ENCODE results near the gene TMEM183A.
"Not testable (repeated sequence)": the region's sequence is repeated elsewhere in the genome, so short reads cannot be mapped to it uniquely, and the experiment has no call there.

TMEM183A gene, protein sequence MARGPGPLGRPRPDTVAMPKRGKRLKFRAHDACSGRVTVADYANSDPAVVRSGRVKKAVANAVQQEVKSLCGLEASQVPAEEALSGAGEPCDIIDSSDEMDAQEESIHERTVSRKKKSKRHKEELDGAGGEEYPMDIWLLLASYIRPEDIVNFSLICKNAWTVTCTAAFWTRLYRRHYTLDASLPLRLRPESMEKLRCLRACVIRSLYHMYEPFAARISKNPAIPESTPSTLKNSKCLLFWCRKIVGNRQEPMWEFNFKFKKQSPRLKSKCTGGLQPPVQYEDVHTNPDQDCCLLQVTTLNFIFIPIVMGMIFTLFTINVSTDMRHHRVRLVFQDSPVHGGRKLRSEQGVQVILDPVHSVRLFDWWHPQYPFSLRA

DNA sequence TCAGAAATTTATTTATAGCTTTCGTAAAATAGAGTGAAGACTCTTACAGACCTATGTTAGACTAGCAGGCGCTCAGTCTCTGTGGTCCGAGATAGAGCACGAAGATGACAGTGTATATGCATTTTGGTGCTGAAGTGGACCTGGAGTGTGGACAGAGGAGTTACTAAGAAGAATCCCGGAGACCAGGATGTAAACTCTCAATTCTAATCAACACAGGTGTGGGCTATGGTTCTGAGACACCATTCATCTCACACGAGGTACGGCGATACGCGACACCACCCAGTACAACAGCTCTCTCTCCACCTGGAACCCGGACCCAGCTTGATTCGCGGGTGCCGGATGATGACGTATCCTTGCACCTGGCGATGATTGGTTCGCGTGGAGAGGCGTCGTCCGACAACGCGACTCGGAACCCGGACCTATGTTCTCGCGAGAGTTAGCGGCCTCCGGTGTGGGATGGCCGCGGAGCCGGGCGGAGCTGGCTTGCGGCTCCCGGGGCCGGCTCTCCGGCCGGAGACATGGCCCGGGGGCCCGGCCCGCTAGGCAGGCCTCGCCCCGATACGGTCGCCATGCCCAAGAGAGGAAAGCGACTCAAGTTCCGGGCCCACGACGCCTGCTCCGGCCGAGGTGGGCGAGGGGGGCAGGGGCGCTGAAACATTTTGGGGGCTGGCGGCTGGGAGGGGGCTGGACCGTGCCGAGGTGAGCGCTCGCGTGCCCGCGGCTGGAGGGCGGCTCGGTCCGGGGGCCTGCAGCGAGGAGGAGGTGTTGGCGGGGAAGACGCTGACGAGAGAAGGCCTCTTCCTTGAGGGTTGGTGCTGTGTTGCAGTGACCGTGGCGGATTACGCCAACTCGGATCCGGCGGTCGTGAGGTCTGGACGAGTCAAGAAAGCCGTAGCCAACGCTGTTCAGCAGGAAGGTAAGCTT is at the start of gene TMEM183A:
TSS of gene TMEM183A (plus strand) at position 427 of the 924 bp plus-strand sequence. CDS start at position 519, 92 bp downstream.
- DNase-seq: peak; percentile 90 to 93

GRCh38 chr1:202957733-202958543 is 49.2 kb upstream of the TMEM183A start, which contains the start of gene ADIPOR1:
Gene ADIPOR1, minus strand, starts transcription at chr1:202958312. Its CDS starts 7,242 bp downstream, at chr1:202951070.
- DNase-seq: peak; percentile 63 to 72

- DNase-seq: no peak
These were observed 48.5 kb upstream of the TMEM183A start for GRCh38 chr1:202958544-202959275.

DNA sequence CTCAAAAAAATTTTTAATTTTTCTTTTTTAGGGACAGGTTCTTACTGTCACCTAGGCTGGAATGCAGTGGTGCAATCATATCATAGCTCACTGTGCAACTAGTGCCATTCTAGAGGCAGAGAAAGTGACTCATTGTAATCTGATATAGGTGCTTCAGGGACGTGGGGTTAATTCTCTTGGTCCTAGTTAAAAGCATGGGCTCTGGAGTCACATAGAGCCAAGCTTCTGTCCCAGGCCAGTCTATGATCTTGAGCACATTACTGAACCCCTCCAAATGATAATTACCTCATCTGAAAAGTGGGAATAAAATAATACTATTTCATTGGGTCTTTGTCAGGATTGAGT is 47.9 kb upstream of the TMEM183A start:
- DNase-seq: no peak

GRCh38 chr1:202961220-202961880 is 45.8 kb upstream of the TMEM183A start:
- no peak for DNase-seq

DNA sequence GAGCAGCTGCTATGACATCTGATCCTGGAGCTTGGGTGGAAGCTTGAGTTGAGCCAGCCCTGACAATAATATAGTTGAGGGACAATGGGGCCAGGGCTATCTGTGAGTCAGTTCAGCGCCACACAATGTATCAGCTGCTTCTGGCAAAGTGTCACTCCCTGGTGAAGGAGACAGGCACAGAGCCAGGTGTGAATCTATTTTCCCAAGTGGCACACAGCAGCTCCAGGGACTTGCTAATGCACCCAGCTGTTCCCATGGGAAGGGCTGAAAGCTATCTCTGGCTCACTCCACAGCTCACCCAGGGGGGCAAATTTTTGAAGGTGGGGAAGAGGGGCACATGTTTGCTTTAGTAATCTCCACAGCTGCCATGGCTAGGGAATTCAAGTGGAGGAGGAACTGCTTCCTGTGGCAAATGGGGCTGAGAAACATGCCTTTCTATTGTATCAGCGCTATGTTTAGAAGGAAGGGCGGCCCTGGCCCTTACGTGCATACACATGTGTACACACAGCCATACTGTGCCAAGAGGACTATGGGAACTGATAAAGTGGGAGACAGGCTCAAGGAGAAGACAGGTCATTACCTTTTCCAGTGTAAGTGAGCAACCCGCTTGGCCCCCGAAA is 42.3 kb upstream of the TMEM183A start:
- no peak for DNase-seq

- no peak for DNase-seq
These were observed 41.8 kb upstream of the TMEM183A start for GRCh38 chr1:202965422-202965821.

- peak in 1 of 2 experiments; percentile 1 for DNase-seq
These were observed 40.9 kb upstream of the TMEM183A start for GRCh38 chr1:202966006-202966898.

- peak; percentile 34 to 40 for DNase-seq
These were observed 39.4 kb upstream of the TMEM183A start for GRCh38 chr1:202967684-202968281.

GRCh38 chr1:202968351-202968750 is 38.8 kb upstream of the TMEM183A start:
- no peak for DNase-seq

GRCh38 chr1:202968895-202969295 is 38.3 kb upstream of the TMEM183A start:
- peak; percentile 98 to 99 for DNase-seq

DNA sequence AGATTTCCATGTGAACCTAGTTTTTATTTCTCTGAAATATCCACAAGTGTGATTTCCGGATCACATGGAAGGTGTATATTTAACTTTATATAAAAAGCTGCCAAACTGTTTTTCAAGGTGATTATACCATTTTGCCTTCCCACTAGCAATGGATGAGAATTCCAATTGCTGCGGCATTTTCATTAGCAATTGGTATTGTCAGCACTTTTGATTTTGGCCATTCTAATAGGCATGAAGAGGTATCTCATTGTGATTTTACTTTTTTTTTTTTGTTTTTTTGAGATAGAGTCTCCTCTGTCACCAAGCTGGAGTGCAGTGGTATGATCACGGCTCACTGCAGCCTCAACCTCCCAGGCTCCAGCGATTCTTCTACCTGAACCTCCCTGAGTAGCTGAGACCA is 35.1 kb upstream of the TMEM183A start:
- no peak for DNase-seq

- DNase-seq: no peak
These were observed 32.3 kb upstream of the TMEM183A start for GRCh38 chr1:202974856-202975255.

GRCh38 chr1:202976633-202977032 is 30.5 kb upstream of the TMEM183A start:
- peak; percentile 63 to 66 for DNase-seq

DNA sequence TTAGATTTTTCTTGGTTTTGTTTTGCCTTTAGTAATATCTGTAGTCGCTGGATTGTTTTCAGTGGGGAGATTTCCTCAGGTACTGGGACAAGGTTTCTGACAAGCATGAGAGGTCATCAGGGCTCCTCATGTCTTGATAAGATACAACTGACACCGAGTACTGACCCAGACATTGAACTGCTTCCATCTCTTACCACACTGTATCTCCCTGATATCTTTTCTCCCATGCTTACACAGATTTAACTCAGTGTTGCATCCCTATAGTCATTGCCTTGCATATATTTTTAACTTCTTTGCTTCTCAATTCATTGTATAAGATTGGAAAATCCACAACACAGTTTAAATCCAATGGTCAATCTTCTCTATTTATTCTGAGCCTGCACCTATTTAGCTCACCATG is 27.7 kb upstream of the TMEM183A start:
- no peak for DNase-seq

DNA sequence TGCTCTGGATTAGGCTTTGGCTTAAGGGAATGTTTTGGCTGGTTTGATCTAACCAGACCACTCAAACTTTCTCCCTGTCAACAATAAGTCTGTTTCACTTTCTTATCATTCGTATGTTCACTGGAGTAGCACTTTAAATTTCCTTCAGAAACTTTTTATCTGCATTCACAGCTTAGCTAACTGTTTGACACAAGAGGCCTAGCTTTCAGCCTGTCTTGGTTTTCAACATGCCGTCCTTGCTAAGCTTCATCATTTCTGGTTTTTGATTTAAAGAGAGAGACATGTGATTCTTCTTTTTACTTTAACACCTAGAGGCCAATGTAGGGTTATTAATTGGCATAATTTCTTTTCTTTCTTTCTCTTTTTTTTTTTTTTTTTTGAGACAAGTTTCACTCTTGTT is 25.2 kb upstream of the TMEM183A start:
- no peak for DNase-seq

- peak; percentile 56 to 66 for DNase-seq
These were observed 24.3 kb upstream of the TMEM183A start for GRCh38 chr1:202982715-202983430.

- not testable (repeated sequence) for DNase-seq
These were observed 21.1 kb upstream of the TMEM183A start for GRCh38 chr1:202986120-202986519.

- DNase-seq: no peak
These were observed 19.9 kb upstream of the TMEM183A start for GRCh38 chr1:202987255-202987654.
